Subcutaneous adipose tissue (tissue), 4 donors: ENCODE data around the gene AMBRA1. TPM values are rescaled to one million over a fixed set of nuclear protein-coding genes. Genes with fewer than 3 reads are reported as not detected.

ENCODE experiments used
- total RNA-seq, 4 donors: library from RNA; depleted of rRNA; stranded (reverse); fragments of >200 nt; gene quantifications; one replicate each; pipeline ENCODE4 v1.1.0, GENCODE V29; 2016
- TF ChIP-seq, protein P1 (sequence below): fragments of 450-650 bp; IDR thresholded peaks from one replicate; pipeline ENCODE4 v1.5.1; 2016; ENCODE audit warnings: low read depth, mild to moderate bottlenecking, control low read depth, antibody characterized with exemption, moderate library complexity

The AMBRA1 gene
- total RNA-seq, 4 donors from 2014 or later: 17.1 to 39.4 (median 23.5) TPM

DNA sequence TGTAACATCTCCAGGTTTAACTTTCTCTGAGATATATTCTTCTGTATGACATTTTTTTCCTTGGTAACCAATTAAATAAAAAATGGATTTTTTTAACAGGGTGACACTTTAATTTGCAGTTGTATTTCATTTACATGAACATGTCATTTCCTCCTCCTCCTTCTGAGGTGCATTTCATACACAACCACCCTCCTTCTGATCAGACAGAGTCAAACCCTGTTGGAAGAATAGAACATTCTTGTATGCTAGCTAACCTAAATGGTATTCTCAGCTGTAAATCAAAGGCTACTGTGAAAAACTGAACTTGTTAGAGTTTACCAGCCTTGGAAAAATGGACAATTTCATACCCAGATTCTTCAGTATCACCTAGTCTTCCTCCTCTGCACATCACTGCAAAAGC, 149.5 kb downstream of the AMBRA1 start:
- TF ChIP-seq, protein P1, sequence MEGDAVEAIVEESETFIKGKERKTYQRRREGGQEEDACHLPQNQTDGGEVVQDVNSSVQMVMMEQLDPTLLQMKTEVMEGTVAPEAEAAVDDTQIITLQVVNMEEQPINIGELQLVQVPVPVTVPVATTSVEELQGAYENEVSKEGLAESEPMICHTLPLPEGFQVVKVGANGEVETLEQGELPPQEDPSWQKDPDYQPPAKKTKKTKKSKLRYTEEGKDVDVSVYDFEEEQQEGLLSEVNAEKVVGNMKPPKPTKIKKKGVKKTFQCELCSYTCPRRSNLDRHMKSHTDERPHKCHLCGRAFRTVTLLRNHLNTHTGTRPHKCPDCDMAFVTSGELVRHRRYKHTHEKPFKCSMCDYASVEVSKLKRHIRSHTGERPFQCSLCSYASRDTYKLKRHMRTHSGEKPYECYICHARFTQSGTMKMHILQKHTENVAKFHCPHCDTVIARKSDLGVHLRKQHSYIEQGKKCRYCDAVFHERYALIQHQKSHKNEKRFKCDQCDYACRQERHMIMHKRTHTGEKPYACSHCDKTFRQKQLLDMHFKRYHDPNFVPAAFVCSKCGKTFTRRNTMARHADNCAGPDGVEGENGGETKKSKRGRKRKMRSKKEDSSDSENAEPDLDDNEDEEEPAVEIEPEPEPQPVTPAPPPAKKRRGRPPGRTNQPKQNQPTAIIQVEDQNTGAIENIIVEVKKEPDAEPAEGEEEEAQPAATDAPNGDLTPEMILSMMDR: no peak

DNA sequence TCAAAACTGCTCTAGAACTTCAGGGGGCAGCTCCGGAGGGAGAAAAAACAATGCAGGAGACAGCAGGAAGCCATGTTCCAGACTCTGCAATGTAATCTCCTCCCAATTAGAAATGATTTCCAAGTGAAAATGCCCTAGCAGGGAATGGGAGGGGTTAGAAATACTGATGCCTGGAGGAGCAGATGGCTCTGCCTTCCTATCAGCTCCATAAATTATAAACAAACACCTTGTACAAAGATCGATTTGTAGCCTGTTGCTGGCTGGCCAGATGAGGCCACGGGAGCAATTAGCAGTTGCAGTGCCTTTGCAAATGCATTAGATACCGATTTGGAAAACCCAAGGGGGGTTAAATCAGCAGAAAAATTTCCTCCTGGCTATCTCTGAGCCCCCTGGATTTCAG, 155.6 kb downstream of the AMBRA1 start:
- TF ChIP-seq, protein P1: no peak

DNA sequence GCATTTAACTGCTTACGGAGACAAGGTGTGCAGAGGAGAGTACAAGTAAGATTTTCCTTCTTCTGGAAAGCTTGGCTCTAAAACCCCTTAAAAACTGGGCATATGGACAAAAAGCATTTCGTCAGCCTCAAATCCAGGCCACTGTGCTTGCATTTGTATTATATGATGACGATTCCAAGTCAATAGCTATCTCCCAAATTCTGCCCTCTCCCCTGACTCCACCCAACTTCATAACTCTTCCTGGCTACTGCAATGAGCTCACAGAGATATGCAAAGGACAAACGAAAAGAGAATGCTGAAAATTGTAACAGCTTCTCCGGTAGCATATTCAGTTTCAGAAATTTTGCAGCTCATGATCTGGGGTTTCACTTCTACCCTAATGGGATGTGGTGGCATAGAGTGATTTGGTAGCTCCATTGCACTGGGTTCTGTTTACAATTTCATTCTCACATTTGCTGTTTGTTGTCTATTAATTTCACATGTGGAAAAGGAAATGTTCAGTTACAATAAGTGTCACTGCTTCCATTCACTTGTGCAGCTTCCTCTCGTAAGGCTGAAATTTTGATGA, 156.6 kb downstream of the AMBRA1 start:
- TF ChIP-seq, protein P1: no peak

DNA sequence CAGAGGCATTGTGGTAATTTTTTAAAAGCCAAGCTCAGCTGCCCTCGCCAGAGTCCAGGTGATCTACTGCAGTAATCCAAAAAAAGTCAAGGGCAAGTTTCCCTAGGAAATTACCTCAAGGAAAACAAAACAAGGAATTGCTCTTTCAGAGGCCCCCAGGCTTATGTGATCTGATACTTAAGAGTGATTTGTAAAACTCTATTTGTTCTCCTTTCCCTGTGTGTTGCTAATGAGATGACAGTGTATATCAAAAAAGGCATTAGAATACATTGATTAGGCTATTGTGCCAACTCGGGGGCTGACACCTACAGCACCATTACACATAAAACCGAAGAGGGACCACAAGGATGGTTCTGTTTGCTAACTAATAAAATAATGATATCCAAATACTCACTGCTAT, 157.7 kb downstream of the AMBRA1 start:
- TF ChIP-seq, protein P1: no peak

DNA sequence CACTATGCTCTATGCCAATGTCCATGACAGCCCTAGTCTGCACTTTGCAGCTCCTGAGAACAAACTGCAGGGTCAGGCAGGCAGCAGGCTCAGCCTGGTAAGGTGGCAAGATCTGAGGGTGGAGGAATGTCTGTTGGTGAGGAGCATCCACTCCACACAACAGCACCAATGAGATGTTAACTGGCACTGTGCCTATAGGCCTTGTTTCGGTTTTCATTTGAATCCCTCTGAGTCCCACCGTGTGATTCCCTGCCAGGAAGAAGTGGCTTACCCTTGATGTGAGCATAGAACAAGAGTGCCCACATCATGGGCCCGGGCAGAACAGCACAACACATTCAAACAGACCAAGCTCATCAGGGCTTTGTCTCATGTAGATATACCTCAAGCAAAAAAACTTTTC, 158.1 kb downstream of the AMBRA1 start:
- TF ChIP-seq, protein P1: no peak

DNA sequence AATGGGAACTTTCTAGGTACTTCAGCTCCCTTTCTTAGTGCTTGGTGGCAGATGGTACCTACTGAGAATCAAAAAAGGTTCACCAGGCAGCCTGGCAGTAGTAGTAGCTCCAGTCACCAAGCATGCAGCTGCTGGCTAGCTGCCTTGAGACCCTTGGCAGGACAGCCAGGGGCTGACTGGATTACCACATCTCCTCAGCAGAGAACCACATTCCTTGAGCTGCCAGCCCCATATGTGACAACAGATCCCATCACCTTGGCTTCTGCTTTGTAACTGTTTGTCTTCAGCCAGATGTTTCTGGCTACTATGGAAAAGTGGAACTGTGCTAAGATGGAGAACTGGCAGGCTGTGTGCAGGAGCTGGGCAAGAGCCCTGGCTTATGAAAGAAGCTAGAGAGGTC, 162.6 kb downstream of the AMBRA1 start:
- TF ChIP-seq, protein P1: no peak

DNA sequence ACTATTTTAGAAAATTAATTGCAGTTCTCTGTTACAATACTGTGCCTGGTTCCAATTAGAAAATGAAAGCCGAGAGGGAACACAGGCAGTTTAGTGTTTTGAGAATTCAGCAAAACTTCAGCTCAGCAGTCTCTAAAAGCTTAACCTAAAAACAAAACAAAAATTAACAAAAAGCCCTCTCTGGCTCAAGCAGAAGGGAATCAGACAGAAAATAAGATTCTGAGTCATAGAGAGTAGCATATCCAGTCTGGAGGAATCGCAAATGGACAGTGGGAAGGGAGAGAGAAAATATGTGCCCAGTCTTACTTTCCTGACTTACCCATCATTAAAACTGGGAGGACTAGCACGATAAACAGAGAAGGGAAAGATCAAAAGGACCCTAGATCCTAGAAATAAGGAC, 164.1 kb downstream of the AMBRA1 start:
- TF ChIP-seq, protein P1: no peak
